Activated CD8-positive, alpha-beta T cell treated with anti-CD3 and anti-CD28 coated beads for 36 hours (primary cell): ENCODE results near the gene CD244. TPM values are rescaled to one million over a fixed set of nuclear protein-coding genes. Genes with fewer than 3 reads are reported as not detected.
"Not testable (repeated sequence)": the region's sequence is repeated elsewhere in the genome, so short reads cannot be mapped to it uniquely, and the experiment has no call there.

Experiments
- ATAC-seq: fragments of 200-7000 bp; cut with Tn5 transposase; one replicate; pipeline ENCODE4 v1.10.0; 2021; ENCODE audit warnings: mild to moderate bottlenecking, moderate library complexity
- CTCF ChIA-PET: fragments of 350-600 bp; sonication (Branson Sonifier 250); formaldehyde crosslinking; loops from one replicate; lab custom pipeline; 2021; ENCODE audit warnings: antibody characterized with exemption; lab: Charles Lee
- POLR2A ChIA-PET: fragments of 350-600 bp; sonication (Branson Sonifier 250); formaldehyde crosslinking; loops from one replicate; lab custom pipeline; 2021; ENCODE audit warnings: antibody characterized with exemption; lab: Charles Lee
- DNase-seq: peaks from one replicate; pipeline ENCODE4 v3.0.0-alpha.2; 2020
- H3K27ac Mint-ChIP-seq: one replicate; pipeline ENCODE4 v1.8.0; 2021; ENCODE audit warnings: mild to moderate bottlenecking, mixed read lengths
- H3K27me3 Mint-ChIP-seq: one replicate; pipeline ENCODE4 v1.8.0; 2021; ENCODE audit warnings: mixed read lengths
- H3K36me3 Mint-ChIP-seq: one replicate; pipeline ENCODE4 v1.8.0; 2021; ENCODE audit warnings: low read depth, mixed read lengths
- H3K4me1 Mint-ChIP-seq: one replicate; pipeline ENCODE4 v1.8.0; 2021; ENCODE audit warnings: low read depth, mixed read lengths
- H3K4me3 Mint-ChIP-seq: one replicate; pipeline ENCODE4 v1.8.0; 2021; ENCODE audit warnings: mild to moderate bottlenecking, moderate library complexity, mixed read lengths
- H3K9me3 Mint-ChIP-seq: one replicate; pipeline ENCODE4 v1.8.0; 2021; ENCODE audit warnings: mixed read lengths
- CTCF ChIP-seq: fragments of 200-600 bp; IDR thresholded peaks from one replicate; pipeline ENCODE4 v1.8.0; 2022; ENCODE audit warnings: antibody characterized with exemption, mild to moderate bottlenecking
- intact Hi-C: fragments of 100-400 bp; cut with micrococcal nuclease; formaldehyde crosslinking; loops from one replicate; pipeline ENCODE4 v1.10.0; 2022
- total RNA-seq, 2 experiments: library from RNA; stranded (reverse); gene quantifications; one replicate each; pipeline ENCODE4 v1.2.3, GENCODE V29; 2021

CD244 gene
- total RNA-seq, 2 experiments from 2014 or later: 1.4 to 1.8 TPM

- CTCF ChIA-PET: interaction anchor here (1.0 to 12.4 kb wide), 4 partner anchors 12 to 162 kb away, joined by 3 to 186 read pairs (median 4); no protein-coding TSS in a partner anchor
- no peaks in the 10 kb centered on the region for H3K36me3 Mint-ChIP-seq
- TF ChIP-seq CTCF: no peak
- peaks cover 7% of the 10 kb centered on the region for H3K4me1 Mint-ChIP-seq
- H3K9me3 Mint-ChIP-seq: peaks cover under 1% of the 10 kb centered on the region
- intact Hi-C loops: no loop called here
- POLR2A ChIA-PET: interaction anchor here (1.0 to 1.1 kb wide), 2 partner anchors 17 to 82 kb away, joined by 3 to 4 read pairs; no protein-coding TSS in a partner anchor
- no peak for ATAC-seq
- DNase-seq: no peak
- H3K27me3 Mint-ChIP-seq: no peaks in the 10 kb centered on the region
- H3K4me3 Mint-ChIP-seq: no peak overlapping the region
- no peak overlapping the region for H3K27ac Mint-ChIP-seq
These were observed 72.7 kb downstream of the CD244 start for GRCh38 chr1:160789702-160790611.

GRCh38 chr1:160789051-160789701 is 73.5 kb downstream of the CD244 start:
- H3K4me1 Mint-ChIP-seq: peaks cover 4% of the 10 kb centered on the region
- POLR2A ChIA-PET: interaction anchor here (0.6 to 1.0 kb wide), 2 partner anchors 81 to 104 kb away, joined by 3 to 4 read pairs; no protein-coding TSS in a partner anchor
- CTCF ChIA-PET: interaction anchor here (1.4 to 12.4 kb wide), 2 partner anchors 12 to 16 kb away, joined by 3 to 186 read pairs; no protein-coding TSS in a partner anchor
- peaks cover 2% of the 10 kb centered on the region for H3K9me3 Mint-ChIP-seq
- H3K36me3 Mint-ChIP-seq: no peaks in the 10 kb centered on the region
- no peak overlapping the region for H3K4me3 Mint-ChIP-seq
- intact Hi-C loops: no loop called here
- ATAC-seq (no peak), DNase-seq (no peak)
- no peaks in the 10 kb centered on the region for H3K27me3 Mint-ChIP-seq
- TF ChIP-seq CTCF: no peak
- H3K27ac Mint-ChIP-seq: no peak overlapping the region

GRCh38 chr1:160782988-160783765 is 79.5 kb downstream of the CD244 start:
- peaks cover 12% of the 10 kb centered on the region for H3K4me1 Mint-ChIP-seq
- DNase-seq, H3K4me3 Mint-ChIP-seq, H3K9me3 Mint-ChIP-seq, ATAC-seq, H3K27ac Mint-ChIP-seq, H3K36me3 Mint-ChIP-seq, intact Hi-C loops, H3K27me3 Mint-ChIP-seq: not testable (repeated sequence)
- POLR2A ChIA-PET: interaction anchor here (0.6 kb wide), 1 partner anchor 232 kb away, joined by 3 read pairs; no protein-coding TSS in a partner anchor
- CTCF ChIA-PET: interaction anchor here (1.4 to 11.1 kb wide), 2 partner anchors 12 to 169 kb away, joined by 3 to 186 read pairs; partner anchors contain the start of gene LY9

- CTCF ChIA-PET: interaction anchor here (1.1 to 11.1 kb wide), 13 partner anchors 10 to 171 kb away, joined by 3 to 186 read pairs (median 55); partner anchors contain the start of genes ITLN2 and LY9
- no peak for TF ChIP-seq CTCF
- peak; percentile 65 for ATAC-seq
These were observed 80.6 kb downstream of the CD244 start for GRCh38 chr1:160781914-160782689.

More at GRCh38 chr1:160781914-160782689, 80.6 kb downstream of the CD244 start:
- intact Hi-C loops: no loop called here
- H3K4me3 Mint-ChIP-seq: no peak overlapping the region
- H3K36me3 Mint-ChIP-seq: no peaks in the 10 kb centered on the region
- peaks cover 18% of the 10 kb centered on the region for H3K4me1 Mint-ChIP-seq
- H3K27me3 Mint-ChIP-seq: no peaks in the 10 kb centered on the region
- peak overlapping the region; percentile 19 for H3K27ac Mint-ChIP-seq
- DNase-seq: peak; percentile 34
- POLR2A ChIA-PET: interaction anchor here (0.6 to 1.5 kb wide), 3 partner anchors 17 to 233 kb away, joined by 3 read pairs; no protein-coding TSS in a partner anchor
- H3K9me3 Mint-ChIP-seq: peaks cover 2% of the 10 kb centered on the region
